Stimulated activated CD4-positive, alpha-beta T cell treated with anti-CD3 and anti-CD28 coated beads, Interleukin-4, amount 100 ng/mL, for 1 hour (primary cell): ENCODE measurements around the gene ARG2.
A peak's percentile ranks its signal among the peaks of the same experiment; 100 is the strongest.

Experiments
- DNase-seq: peaks from one replicate; pipeline ENCODE4 v3.0.0-alpha.2; 2020

ARG2 gene

DNA sequence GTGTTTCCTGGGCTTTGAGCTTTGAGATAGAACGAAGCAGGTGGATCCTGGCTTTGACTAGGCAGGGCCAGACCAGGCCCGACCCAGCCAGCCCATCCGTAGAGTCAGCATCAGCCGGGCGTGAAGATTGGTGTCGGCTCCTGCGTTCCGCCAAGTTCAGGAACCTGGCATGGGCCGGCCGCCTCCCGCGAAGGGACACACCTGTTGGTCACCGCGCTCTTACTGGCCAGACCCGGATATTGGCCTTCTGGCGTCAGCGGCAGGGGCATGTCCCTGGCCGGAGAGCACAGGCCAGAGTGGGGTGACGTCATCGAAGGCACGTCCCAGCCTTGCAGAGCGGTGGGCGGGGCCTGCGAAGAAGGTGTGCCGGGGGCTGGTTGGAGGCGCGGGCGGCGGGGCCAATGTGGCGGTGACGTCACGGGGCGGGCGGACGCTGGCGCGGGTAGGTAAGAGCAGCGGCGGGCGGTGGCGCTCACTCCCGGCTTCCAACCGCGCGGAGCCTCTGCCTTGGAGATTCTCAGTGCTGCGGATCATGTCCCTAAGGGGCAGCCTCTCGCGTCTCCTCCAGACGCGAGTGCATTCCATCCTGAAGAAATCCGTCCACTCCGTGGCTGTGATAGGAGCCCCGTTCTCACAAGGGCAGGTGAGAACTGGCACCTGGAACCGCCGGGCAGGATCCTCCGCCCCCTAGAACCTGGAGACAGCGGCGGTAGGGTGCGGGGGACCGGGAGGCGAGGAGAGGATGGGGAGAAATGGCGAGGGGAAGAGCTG, at the start of gene ARG2:
Gene ARG2 (plus strand): TSS at position 475 of the 771 bp plus-strand sequence. CDS start 58 bp downstream, at position 533.
- DNase-seq: peak; percentile 98

DNA sequence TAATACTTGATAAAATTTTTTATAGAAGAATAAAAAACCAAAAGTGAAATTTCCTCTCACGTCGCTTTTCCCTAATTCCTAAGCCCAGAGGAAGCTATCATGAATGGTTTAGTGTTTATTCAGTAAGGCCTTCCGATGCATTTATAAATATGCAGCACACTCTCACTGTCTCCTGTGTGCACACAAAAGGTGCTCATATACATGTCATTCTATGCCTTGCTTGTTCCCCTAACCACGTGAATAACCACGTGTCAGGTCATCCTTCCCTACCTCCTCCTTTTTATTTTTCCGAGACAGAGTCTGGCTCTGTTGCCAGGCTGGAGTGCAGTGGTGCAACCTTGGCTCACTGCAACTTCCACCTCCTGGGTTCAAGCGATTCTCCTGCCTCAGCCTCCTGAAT, 49.3 kb upstream of the ARG2 start:
- DNase-seq: no peak

DNA sequence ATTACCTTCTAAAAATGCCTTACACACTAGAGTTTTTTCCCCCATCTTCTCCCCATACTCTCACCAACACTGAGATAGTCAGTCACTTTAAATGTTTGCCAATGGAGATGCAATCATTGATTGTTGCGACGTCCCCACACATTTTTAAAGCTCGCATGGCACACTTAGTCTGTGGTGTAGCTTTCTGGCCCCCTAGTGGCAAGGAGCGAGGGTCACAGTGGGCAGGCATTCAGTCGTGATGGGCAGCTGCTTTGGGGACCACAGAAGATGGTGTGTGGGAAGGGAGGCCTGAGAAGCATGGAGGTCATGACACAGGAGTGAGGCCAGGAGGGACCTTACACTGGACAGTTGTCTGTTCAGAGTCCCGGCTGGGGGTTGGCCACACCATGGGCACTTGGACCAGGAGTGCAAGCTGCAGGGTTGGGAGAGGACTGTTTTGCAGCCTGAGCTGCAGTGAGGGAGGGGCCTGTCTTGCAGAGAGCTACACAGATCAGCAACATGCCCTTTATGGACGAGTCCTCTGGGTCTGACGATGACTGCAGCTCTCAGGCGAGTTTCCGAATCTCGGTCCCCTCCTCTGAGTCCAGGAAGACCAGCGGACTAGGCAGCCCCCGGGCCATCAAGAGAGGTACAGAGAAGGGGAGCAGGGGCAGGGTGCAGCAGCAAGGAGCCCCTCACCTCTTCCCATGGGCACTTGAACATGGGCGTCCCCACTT, 48.3 kb upstream of the ARG2 start:
- peak; percentile 66 for DNase-seq

DNA sequence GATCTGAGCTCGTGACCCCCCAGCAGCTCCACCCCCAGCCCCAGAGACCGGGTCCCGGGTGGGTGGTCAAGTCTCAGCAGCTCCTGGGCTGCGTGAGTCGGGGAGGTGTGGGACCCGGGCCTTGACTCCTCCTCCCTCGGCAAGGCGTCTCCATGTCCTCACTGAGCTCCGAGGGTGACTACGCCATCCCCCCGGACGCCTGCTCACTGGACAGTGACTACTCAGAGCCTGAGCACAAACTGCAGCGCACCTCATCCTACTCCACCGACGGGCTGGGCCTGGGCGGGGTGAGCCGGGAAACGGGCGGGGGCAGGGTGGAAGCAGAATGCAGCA, 47.8 kb upstream of the ARG2 start:
- no peak for DNase-seq

DNA sequence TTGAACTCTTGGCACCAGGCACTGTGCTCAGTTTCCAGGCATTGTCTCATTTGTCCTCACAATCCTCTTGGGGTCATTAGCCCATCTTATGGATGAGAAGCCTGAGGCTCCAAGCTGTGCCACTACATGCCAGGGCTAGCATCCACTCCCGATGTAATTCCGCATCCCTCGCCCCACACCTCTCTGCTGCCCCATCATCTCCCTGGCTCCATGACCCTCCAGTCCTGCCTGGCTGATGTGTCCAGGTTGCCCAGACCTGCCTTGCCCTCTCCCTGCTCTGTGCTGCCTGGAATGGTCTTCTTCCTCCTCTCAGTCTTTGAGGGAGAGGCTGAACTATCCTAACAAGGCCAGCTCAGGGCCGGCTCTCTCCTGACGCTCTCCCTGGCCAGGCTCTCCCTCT, 47.1 kb upstream of the ARG2 start:
- no peak for DNase-seq

DNA sequence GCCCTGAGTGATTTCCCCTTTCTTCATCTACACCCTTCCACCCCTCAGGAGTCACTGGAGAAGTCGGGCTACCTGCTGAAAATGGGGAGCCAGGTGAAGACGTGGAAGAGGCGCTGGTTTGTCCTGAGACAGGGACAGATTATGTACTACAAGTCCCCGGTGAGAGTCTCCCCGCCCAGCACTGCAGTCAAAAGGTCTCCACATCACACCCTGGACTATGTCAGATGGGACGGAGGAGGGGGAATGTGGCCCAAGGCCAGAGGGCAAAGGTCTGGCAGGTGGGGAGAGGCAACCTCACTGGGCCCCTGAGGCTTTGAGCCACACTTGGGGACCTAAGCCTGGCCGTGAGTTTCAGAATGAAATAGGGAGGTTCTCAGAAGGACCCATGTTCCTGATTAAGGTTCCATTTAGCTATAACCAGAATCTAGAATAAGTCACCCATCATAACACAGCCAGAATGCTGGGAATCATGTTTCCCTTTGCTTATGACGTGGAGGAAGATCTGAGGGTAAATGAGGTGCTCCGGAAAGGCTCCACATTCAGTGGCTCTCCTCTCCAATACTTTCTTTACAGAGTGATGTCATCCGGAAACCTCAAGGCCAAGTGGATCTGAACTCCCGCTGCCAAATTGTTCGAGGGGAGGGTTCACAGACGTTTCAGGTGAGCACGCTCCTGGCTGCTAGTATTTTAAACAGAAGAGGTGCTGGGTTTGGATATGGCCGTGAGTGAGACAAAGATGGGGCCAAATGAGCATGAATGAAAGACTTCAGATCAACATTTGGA, 46.3 kb upstream of the ARG2 start:
- no peak for DNase-seq

DNA sequence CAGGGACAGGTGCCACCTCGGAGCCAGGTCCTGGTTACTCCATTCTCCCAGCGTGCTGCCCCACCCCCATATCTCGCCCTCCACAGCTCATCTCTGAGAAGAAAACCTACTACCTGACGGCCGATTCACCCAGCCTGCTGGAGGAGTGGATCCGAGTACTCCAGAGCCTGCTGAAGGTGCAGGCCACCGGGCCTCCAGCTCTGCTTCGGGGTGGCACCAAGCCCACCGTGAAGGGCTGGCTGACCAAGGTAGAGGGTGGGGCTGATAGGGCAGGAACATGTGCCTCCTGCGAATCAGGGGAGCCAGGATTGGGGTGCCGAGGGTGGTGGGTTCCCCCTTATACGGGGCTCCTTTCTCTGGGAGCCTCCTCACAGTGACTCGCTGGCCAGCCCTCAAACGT, 45.6 kb upstream of the ARG2 start:
- no peak for DNase-seq

DNA sequence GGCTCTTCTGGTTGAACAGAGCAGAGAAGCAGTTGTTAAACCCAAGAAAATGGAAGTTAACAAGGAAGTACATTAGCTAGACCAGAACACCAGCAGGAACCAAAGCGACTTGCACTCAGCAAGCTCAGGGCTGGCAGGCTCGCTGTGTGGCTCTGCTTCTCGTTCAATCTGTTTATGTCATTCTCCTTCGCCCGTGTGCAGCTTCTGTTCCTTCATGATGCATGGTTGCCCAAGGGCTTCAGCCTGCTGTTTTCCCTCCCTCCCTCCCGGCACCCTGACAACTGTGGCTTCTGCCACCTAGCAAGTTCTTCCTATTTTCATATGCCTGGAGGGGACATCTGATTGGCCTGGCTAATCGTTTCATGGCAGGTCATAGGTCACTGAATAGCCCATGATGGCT, 44.9 kb upstream of the ARG2 start:
- DNase-seq: no peak

DNA sequence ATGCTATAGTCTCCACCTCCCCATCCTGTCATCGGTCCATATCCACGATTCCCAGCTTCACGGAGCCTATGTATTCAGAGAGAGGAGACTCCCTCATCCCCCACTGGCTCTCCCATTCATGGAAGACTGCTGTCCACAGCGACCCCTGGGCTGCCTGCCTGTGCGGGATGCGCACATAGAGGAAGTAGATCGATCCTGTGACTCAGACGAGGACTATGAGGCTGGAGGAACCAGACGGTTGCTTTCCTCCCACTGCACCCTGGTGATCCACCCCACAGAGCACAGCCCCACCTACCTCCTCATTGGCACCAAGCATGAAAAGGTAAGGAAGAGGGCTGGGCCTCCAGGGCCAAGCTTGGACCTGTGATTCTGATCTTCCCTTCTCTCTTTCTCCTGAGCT, 44.0 kb upstream of the ARG2 start:
- no peak for DNase-seq

DNA sequence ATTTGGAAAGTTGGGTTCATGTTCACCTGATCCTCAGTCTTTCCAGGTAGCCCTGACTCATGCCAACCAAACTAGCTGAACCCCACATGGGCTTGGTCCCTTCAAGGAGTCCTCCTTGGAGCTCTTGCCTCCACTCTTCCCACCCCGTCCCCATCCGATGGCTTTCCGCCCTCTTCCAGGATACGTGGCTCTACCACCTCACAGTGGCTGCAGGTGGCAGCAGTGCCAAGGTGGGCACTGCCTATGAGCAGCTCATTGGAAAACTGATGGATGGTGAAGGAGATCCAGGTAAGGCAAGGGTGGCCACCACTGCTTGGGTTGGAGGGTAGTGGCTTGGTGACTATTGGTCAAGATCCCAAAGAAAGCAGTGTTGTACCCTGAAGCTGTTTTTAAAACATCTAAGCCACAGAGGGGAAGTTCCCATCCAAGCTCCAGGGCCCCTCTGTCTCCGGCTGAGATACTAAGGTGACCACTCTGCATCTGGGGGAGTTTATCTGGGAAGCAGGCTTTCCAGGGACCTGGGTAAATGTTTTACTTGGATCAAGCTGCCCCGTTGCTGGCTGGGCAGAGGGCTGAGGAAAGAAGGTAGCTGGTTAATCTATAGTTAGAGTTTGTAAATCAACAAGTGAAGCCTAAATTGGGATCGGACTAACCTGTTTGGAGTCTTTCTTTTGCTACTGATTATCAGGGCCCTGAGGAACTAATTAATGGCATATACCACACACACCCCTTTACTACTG, 43.3 kb upstream of the ARG2 start:
- DNase-seq: no peak

DNA sequence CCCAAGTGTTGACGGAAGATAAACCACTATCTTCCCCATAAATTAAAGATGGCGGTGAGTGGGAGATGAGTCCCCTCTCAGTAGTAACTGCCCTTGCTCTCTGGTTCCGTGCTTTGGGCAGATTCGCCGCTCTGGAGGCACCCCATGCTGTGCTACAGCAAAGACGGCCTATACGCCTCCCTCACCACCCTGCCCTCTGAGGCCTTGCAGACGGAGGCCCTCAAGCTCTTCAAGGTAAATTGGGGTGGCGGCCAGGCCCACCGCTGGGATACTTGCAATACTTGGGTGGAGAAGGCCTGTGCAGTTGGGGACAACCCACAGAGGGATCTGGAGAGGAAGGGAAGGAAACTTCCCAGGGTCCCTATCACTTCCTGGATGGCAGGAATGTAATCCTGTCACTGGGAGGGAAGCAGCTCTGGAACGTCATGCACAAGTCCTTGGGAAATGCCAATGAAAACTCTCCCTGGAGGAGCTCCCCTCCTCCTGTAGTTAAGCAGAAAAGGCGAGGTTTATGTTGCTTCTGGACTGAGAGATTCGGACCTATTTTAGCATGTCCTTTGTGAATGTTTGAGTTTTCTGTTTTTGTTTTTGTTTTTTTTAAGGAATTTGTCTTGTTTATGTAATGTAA, 42.4 kb upstream of the ARG2 start:
- DNase-seq: no peak

DNA sequence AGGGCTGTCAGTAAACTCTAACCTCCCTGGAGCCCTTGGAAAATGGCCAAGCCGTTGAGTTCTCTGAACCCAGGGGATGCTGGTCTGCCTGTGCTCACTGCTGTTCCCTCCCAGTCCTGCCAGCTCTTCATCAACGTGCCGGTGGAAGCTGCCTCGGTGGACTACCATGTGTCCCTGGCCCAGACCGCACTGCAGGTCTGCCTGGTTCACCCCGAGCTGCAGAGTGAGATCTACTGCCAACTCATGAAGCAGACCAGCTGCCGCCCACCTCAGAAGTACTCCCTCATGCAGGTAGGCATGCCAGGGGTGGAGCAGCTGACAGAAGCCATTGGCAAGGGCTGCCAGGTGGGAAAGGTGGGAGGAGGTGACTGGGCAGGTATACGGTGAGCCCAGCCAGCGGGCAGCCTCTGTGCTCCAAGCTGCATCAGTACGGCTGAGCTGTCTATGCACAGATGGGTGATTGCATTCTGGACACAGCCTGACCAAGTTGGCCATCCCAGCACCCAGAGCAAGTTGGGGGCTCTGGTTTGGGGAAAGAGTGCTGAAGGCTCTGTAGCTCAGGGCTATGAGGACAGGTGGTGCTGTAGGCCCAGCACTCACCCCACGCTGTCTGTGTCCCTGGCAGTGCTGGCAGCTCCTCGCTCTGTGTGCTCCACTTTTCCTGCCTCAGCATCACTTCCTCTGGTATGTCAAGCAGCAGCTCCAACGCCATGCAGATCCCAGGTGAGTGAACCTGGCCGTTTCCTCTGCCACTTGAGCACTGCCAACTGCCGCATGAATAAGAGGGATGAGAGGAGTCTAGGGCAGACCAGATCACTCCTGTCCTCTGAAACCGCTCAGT, 41.6 kb upstream of the ARG2 start:
- no peak for DNase-seq

DNA sequence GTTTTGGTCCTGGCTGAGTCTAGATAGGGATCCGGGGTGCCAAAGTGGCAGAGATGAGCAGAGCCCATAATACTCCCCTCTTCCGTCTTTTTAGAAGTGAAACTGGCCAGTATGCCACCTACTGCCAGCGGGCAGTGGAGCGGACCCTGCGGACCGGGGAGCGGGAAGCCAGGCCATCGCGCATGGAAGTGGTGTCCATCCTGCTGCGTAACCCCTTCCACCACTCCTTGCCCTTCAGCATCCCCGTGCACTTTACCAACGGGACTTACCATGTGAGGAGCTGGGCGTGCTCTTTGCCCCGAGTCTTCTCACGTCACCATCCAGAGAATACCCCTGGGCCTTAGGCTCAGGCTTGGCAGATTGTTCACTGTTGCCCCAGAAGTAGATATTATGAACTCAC, 40.7 kb upstream of the ARG2 start:
- DNase-seq: no peak

DNA sequence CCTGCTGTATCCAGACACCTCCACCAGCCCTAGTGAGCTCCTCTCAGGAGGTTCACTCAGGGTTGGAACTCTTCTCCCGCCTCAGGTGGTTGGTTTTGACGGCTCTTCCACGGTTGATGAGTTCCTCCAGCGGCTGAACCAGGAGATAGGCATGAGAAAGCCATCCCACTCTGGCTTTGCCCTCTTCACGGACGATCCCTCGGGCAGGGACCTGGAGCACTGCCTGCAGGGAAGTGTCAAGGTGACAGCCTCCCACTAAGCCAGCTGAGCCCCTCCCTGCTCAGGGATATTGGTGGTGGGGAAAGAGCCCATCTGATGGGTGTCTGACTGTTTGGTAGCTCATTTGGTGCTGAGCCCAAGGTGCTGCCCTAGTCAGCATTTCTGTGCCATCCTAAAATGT, 40.1 kb upstream of the ARG2 start:
- DNase-seq: no peak

DNA sequence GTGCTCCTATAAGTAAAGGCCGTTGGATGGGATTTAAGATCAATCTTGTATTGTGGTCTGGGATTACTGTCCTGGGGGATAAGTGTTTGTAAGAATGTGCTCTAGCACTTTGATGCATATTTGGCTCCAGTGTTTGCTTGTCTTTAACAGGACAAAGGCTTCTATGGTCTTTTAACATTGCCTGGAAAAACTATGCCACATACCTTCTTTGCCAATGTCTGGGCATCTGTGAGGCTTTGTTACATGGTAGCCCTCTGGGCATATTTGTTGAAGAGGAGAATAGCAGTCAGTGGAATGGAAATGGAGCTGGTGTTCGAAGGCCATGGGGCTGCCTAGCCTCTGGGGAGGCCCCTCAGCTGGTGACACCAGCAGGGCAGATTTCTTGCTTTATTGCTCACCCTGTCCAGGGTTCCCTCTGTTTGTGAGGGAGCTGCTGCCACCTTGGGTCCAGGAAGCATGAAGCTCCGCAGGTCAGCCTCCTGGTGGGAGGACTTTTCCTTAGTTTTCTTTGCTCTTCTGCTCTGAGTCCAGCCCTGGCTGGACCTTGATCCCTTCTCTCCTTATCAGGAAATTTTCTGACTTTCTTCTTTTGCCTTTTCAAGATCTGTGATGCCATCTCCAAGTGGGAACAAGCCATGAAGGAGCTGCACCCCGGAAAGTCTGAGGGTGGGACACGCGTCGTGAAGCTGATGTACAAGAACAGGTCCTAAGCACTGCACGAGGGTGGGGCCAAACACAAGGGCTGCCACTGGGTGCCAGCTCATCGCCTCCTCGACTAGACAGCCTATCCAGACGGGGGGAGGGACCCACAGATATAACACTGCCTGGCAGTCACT, 39.2 kb upstream of the ARG2 start:
- DNase-seq: no peak

DNA sequence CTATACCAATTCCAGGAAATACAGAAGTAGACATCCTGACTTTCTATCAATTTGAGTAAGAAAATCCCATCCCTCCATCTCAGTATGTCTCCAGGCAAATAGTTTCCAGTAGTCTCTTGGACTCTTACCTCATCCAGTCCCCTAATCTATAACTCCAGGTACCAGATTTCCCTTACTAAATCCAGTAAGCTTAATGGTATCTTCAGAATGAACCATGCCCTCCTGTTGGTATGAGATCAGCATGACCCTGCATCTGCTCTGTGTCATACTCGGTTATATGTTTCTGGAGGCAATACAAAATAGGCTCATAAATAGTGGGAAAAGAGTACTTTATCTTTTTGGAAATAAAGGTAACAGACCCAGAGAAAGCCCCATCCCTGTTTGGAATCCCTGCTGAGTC, 38.1 kb upstream of the ARG2 start:
- DNase-seq: no peak

DNA sequence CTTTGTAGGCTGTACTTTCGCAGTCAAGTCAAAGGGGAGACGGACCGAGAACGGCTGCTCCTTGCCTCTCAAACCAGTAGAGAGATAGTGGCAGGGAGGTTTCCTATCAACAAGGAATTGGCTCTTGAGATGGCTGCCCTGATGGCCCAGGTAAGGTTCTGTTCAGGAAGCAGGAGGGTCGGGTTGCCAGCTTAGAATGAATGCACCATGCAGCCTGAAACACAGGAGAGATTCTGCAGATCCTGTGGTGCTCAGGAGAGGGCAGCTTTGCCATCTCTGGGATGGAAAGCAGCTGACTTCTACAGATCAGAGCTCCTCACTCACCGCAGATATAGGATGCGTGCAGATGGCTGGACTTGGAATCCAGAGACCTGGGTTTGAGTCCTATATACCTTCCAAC, 37.7 kb upstream of the ARG2 start:
- DNase-seq: no peak

DNA sequence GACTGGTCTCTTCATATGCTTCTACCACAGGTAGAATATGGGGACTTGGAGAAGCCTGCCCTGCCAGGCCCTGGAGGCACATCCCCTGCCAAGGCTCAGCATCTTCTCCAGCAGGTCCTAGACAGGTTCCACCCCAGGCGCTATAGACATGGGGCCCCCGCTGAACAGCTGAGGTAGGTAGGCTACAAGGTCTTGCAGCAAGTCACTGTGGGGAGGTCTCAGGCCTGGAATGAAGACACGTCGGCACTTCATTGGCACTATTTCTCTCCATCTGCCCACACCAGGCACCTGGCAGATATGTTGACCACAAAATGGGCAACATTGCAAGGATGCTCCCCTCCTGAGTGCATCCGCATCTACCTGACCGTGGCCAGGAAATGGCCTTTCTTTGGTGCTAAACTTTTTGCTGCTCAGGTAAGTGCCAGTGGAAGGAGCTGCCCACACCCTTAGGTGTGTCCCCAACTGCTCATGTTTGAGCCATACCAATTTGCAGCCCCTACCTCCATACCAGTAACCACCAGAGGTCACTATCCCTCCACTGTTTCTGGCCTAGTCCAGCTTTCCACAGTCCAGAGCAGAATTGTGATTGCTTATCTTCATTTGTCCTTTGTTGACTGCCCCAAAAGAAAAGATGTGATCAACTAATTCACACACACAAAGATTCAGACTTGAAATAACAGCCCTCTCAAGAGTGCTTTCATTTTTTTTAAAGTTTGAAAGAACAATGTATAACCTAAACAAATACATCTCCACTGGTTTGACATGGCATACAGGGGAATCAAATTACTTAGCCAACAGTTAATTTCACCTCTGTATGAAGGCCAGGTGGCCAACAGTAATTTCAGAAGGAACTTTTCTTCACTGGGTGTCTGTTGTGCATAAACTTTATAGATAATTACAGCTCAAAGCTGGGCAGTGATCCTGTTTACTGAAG, 35.7 kb upstream of the ARG2 start:
- DNase-seq: no peak

DNA sequence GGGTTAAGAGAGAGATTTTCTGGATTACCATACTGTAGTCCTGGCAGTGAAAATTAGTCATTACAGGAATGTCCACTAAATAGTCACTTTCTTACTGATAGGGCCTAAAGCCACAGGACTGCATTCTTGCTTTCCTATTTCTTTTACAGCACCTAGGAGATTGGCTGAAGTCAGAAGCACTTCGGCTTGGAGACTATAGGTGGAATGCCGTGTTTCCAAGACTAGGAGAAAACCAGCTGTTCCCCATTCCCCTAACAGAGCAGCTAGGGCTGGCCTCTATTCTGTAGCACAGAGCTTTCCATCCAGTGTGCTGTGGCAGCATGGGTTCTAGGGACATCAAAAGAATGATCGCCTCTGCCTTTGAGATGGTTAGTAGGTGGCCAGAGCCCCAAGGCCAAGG, 34.7 kb upstream of the ARG2 start:
- no peak for DNase-seq

DNA sequence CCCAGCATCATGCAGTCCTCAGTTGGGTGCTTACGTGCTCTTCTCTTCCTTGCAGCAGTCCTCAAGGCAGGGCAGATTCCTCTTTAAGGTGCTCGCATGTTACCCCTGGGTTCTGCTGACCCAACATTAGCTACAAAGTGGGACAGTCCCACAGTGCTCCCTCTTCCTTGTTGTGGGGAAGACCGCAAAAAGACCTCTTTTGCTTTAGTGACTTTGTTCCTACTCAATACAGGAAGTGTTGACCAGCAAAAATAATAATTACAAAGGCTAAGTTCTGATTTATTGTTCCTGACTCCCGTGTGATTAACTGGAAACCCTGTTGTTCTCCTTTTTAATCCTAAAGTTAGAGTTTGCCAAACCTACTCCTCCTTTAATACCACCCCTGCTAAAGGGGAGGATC, 33.4 kb upstream of the ARG2 start:
- DNase-seq: no peak
